Stimulated activated CD4-positive, alpha-beta T cell treated with anti-CD3 and anti-CD28 coated beads, Interleukin-12 subunit alpha, Interleukin-12 subunit beta, amount 100 ng/mL, for 24 hours (primary cell): ENCODE results near the gene CLDN7.

Experiments used
- DNase-seq, 2 experiments: peaks; one replicate each; pipeline ENCODE4 v3.0.0-alpha.2; 2020; ENCODE audit warnings: low read depth in 2 of 2

CLDN7 gene

GRCh38 chr17:7220593-7221277 is 41.5 kb downstream of the CLDN7 start:
- no peak for DNase-seq

DNA sequence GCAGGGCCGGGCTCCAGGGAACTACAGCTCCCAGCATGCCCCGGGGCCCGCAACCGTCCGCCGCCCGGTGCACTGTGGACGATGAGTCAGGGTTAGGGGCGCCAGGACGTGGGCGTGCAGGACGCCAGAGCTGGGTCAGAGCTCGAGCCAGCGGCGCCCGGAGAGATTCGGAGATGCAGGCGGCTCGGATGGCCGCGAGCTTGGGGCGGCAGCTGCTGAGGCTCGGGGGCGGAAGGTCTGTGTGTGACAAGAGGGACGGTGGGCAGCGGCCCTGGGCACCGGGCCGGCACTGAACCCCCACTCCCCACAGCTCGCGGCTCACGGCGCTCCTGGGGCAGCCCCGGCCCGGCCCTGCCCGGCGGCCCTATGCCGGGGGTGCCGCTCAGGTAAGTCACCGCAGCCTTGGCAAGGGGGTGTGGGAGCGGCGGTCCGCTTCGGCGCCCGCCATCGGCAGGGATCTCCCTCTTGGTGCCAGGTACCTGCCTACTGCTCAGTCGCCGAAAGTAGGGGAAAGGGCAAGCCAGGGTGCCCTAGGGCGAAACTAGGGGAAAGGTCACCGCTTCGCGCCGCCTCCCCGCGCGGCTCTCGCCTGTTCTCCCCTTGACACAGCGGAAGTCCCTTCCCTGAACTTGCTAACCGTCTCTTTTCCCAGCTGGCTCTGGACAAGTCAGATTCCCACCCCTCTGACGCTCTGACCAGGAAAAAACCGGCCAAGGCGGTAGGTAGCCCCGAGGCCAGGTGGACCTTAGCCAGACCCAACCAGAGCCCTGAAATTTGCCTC is 42.3 kb downstream of the CLDN7 start, which contains the start of the genes ACADVL and DLG4:
ACADVL (plus strand) TSS at position 127 of the 781 bp plus-strand sequence; CDS start at position 174, 47 bp downstream.
DLG4 (minus strand) TSS at position 25 of the 781 bp plus-strand sequence.
- peak; percentile 72 to 83 for DNase-seq

DNA sequence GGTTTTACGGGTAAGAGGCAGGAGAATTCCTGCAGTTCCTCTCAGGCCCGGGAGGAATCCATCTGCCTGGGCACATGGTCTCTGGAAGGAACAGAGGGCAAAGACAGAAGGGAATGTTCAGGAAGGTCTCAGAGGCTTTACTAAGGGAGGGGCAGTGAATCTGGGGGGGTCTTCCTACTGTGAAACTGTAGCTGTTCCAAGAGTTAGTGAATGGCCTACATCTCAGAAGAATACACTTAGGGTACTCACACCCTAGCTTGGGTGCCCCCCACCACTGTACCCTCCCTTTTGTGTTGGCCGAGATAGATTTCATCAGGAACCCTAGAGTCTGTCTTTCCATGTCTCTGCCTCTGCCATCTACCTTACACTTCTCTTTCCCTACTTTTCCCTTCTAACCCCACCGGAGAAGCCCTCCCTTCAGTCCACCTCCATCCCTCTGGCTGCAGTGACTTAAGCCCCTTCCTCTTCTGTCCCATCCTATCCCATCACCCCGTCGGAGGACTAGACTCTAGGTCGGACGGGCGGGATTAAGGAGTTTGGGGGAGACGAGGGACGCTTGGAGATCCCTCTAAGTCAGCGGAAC is 43.0 kb downstream of the CLDN7 start:
- DNase-seq: no peak

GRCh38 chr17:7218758-7219157 is 43.5 kb downstream of the CLDN7 start:
- no peak for DNase-seq

DNA sequence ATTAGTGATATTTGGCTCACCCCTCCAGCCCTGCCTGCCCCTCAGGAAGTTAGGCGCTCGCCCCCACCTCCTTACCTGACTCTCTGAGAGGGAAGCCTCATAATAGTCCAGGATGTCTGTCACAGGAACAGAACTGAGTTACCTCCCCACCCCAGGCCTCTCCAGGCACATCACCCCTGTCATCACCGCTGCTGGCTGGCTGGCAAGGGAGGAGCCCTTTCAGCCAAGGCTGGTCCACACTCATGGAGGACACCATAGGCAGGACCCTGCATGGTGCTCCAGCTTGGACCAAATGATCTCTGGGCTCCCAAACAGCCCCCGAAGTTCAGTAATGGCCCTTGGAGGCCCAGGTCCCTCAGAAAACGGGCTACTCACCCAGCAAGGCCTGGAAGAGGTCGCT is 44.1 kb downstream of the CLDN7 start:
- no peak for DNase-seq

GRCh38 chr17:7217113-7217987 is 44.9 kb downstream of the CLDN7 start:
- DNase-seq: no peak

- no peak for DNase-seq
Observed at GRCh38 chr17:7216242-7217112, 45.8 kb downstream of the CLDN7 start.

- no peak for DNase-seq
Observed at GRCh38 chr17:7215652-7216180, 46.6 kb downstream of the CLDN7 start.

DNA sequence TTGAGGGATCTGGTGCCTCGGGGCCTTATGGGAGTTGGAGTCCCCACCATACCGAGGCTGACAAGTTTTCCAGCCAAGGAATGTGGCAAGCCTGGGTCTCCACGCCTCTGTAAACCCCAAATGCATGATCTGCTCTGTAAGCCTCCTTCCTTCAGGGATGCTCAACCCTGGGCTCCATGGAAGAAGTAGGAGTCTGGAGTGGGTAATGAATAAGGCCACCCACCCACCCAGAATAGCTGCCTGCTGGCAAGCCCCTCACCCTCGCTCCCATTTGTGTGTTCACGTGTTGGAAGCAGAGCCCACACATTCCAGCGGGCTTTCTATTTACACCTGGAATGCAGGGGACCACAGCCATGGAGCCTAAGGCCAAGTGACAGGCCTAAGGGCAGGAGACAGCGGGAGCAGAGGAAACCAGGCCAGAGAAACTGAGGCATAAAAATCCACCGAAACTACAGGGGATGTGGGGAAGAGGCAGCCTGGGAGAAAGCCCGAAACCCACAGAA is 47.1 kb downstream of the CLDN7 start:
- no peak for DNase-seq

- peak; percentile 99 to 100 for DNase-seq
Observed at GRCh38 chr17:7214300-7215135, 47.8 kb downstream of the CLDN7 start.

DNA sequence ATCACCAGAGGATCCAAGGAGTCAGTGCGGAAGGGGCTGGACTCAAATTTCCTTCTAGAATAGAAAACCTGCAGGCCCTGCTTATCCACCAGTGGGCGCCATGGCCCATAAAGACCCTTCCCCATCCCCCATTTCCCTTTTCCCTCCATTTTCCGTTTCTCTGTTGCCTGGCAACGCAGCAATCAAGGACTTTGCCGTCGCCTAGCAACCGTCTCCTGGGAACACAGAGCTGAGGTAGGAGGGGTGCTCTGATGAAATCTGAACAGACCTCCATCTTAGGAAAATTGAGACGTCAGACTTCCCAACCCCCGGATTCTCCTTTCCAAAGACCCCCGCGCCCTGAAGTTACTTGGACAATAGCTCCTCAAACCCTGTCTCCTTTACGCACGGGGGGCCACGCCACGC is 48.4 kb downstream of the CLDN7 start:
- DNase-seq: no peak

- DNase-seq: no peak
Observed at GRCh38 chr17:7211491-7212273, 50.6 kb downstream of the CLDN7 start.
